ENCODE measurements around the gene MAN1B1. TPM values are rescaled to one million over a fixed set of nuclear protein-coding genes. Genes with fewer than 3 reads are reported as not detected.

MAN1B1 gene
- total and polyA plus RNA-seq, 4 donors: 38.3 to 81.3 (median 62.3) TPM

GRCh38 chr9:137084526-137084925, 2.3 kb upstream of the MAN1B1 start:
- H3K9me3 ChIP-seq (ENCODE audit: control insufficient read depth, insufficient read depth, low read length): no peaks in the 10 kb centered on the region
- DNase-seq (ENCODE audit: low read depth in 4 of 6, low spot score in 6 of 6): no peak
- peaks cover 21% of the 10 kb centered on the region for H3K4me1 ChIP-seq (ENCODE audit: control insufficient read depth, insufficient read depth, low read length)
- H3K27ac ChIP-seq (ENCODE audit: low read depth, low read length): no peak overlapping the region
- peaks cover 28% of the 10 kb centered on the region for H3K36me3 ChIP-seq (ENCODE audit: control insufficient read depth, insufficient read depth, low read length)
- no peak overlapping the region for H3K4me3 ChIP-seq (ENCODE audit: low read depth, low read length)
- WGBS (ENCODE audit: insufficient coverage): 97% methylated on average over 6 of the region's 9 CpGs
- H3K27me3 ChIP-seq (ENCODE audit: control insufficient read depth, insufficient read depth, low read length): peaks cover 30% of the 10 kb centered on the region

DNA sequence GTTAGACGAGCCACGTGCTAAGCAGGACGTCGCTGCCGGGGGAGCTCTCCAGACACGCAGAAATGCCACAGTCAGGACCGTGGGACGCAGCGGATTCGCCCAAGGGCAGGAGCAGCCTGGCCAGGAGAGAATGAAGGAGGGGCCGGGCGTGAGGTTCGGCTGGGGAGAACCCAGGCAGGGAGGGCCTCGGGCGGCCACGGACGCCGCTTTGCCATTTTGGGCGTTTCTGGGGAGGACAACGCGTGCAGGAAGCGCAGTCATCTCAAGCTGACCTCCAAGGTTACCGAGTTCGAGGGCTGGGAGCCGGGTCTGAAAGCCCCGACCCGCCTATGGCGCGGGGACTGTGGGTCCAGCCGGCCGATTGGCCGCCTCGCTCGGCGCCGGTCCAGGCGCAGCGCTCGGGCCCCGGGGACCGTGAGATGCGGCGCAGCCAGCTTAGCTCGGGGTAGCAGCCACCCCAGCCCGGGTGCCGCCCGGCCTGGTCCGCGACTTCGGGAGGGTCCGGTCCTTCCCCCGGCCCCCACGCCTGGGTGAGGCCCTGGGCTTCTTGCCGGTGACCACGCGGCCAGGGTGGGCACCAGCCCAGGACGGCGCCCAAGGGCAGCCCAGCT, 760 bp upstream of the MAN1B1 start:
- peak overlapping the region; percentile 89 for H3K27ac ChIP-seq (ENCODE audit: low read depth, low read length)
- 2% methylated on average over 57 of the region's 58 CpGs for WGBS (ENCODE audit: insufficient coverage)
- H3K27me3 ChIP-seq (ENCODE audit: control insufficient read depth, insufficient read depth, low read length): peaks cover 15% of the 10 kb centered on the region
- peak in 2 of 6 donors; percentile 23 to 33 for DNase-seq (ENCODE audit: low read depth in 4 of 6, low spot score in 6 of 6)
- H3K4me1 ChIP-seq (ENCODE audit: control insufficient read depth, insufficient read depth, low read length): peaks cover 24% of the 10 kb centered on the region
- peak overlapping the region; percentile 80 for H3K4me3 ChIP-seq (ENCODE audit: low read depth, low read length)
- no peaks in the 10 kb centered on the region for H3K9me3 ChIP-seq (ENCODE audit: control insufficient read depth, insufficient read depth, low read length)
- peaks cover 32% of the 10 kb centered on the region for H3K36me3 ChIP-seq (ENCODE audit: control insufficient read depth, insufficient read depth, low read length)

DNA sequence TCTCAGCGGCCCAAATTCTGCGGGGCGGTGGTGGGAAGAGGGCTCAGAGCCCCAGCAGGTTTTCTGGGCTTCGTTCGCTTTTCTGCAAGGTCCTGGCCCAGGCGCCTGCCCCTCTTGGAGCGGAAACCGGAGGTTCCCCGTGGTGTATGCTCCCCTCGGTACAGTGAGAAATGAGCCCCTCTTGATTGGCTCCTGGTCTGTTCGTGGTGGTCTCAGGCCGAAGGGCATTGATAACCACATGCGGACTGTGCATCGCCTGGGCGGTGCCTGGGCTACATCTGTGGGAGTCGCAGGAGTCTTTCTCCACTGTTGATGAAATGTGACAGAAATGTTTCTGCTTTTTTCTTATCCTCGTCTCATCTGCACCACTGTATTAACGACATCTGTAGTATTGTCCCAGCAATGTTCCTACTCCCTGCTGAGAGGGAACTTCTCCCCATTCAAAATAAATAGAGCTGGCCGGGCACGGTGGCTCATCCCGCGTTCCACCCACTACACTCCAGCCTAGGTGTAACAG, 682 bp downstream of the MAN1B1 start:
- Histone ChIP-seq H3K27ac (ENCODE audit: low read depth, low read length) (peak overlapping the region; percentile 89), H3K4me3 (ENCODE audit: low read depth, low read length) (peak overlapping the region; percentile 80), H3K9me3 (ENCODE audit: control insufficient read depth, insufficient read depth, low read length) (no peaks in the 10 kb centered on the region), H3K36me3 (ENCODE audit: control insufficient read depth, insufficient read depth, low read length) (peaks cover 38% of the 10 kb centered on the region), H3K27me3 (ENCODE audit: control insufficient read depth, insufficient read depth, low read length) (peaks cover 7% of the 10 kb centered on the region), H3K4me1 (ENCODE audit: control insufficient read depth, insufficient read depth, low read length) (peaks cover 24% of the 10 kb centered on the region)
- peak in 1 of 6 donors; percentile 10 for DNase-seq (ENCODE audit: low read depth in 4 of 6, low spot score in 6 of 6)
- 6% methylated on average over 20 of the region's 22 CpGs for WGBS (ENCODE audit: insufficient coverage)

DNA sequence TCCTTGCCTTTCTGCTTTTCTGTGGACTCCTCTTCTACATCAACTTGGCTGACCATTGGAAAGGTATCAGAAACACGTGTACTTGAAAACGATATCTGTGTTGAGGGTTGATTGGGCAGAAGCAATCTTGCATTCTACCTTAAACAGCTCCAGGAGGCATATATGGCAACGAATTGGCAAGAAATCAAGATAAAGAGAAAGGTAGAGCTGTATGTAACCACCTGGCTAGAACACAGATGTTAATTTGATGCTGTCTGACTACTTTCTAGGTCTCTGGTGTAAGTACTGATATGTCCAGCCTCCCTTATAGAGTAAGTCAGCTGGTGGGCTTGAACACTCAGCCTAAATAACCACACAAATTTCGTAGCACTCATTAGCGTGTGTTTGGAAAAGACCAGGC, 1.3 kb downstream of the MAN1B1 start:
- no peak for DNase-seq (ENCODE audit: low read depth in 4 of 6, low spot score in 6 of 6)
- H3K27ac ChIP-seq (ENCODE audit: low read depth, low read length): no peak overlapping the region
- WGBS (ENCODE audit: insufficient coverage): no CpG with 5 or more reads among the region's 5 CpGs
- H3K4me3 ChIP-seq (ENCODE audit: low read depth, low read length): no peak overlapping the region
- peaks cover 34% of the 10 kb centered on the region for H3K36me3 ChIP-seq (ENCODE audit: control insufficient read depth, insufficient read depth, low read length)
- no peaks in the 10 kb centered on the region for H3K9me3 ChIP-seq (ENCODE audit: control insufficient read depth, insufficient read depth, low read length)
- peaks cover 24% of the 10 kb centered on the region for H3K4me1 ChIP-seq (ENCODE audit: control insufficient read depth, insufficient read depth, low read length)
- H3K27me3 ChIP-seq (ENCODE audit: control insufficient read depth, insufficient read depth, low read length): peaks cover 2% of the 10 kb centered on the region

DNA sequence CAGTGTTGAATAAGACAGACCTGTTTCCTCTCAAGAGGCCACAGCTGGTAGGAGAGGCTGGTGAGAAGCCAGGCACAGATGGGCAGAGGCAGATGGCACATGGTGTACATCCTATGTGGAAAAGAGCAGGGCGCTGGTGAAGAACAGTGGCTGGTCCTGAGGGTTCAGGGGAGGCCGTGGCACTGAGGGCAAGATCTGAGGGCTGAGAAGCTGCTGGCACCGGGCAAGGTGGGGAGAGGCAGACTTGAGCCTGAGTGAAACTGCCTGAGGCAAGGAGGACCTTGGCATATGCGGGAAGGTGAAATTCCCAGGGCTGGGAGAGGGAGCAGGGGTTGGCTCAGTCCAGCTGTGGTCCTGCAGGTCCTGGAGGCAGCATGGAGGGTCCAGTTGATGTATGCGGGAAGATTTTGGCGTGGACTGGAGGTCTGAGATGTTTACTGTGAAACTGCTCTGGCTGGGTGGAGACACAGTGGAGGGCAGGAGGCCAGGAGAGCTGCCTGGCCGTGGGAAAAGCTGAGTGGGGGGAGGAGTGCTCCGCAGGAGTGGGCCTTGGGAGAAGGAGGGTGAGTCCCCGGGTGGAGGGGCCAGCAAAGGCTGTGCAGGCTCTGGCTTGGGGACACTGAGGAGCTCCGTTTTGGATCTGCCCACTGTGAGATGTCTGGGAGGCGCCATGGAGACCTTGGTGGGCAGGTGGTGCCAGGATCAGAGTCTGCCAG, 2.6 kb downstream of the MAN1B1 start:
- H3K4me3 ChIP-seq (ENCODE audit: low read depth, low read length): no peak overlapping the region
- peaks cover 42% of the 10 kb centered on the region for H3K36me3 ChIP-seq (ENCODE audit: control insufficient read depth, insufficient read depth, low read length)
- H3K27me3 ChIP-seq (ENCODE audit: control insufficient read depth, insufficient read depth, low read length): no peaks in the 10 kb centered on the region
- no peak for DNase-seq (ENCODE audit: low read depth in 4 of 6, low spot score in 6 of 6)
- no peak overlapping the region for H3K27ac ChIP-seq (ENCODE audit: low read depth, low read length)
- no peaks in the 10 kb centered on the region for H3K9me3 ChIP-seq (ENCODE audit: control insufficient read depth, insufficient read depth, low read length)
- 82% methylated on average over 11 of the region's 11 CpGs for WGBS (ENCODE audit: insufficient coverage)
- H3K4me1 ChIP-seq (ENCODE audit: control insufficient read depth, insufficient read depth, low read length): peaks cover 24% of the 10 kb centered on the region

DNA sequence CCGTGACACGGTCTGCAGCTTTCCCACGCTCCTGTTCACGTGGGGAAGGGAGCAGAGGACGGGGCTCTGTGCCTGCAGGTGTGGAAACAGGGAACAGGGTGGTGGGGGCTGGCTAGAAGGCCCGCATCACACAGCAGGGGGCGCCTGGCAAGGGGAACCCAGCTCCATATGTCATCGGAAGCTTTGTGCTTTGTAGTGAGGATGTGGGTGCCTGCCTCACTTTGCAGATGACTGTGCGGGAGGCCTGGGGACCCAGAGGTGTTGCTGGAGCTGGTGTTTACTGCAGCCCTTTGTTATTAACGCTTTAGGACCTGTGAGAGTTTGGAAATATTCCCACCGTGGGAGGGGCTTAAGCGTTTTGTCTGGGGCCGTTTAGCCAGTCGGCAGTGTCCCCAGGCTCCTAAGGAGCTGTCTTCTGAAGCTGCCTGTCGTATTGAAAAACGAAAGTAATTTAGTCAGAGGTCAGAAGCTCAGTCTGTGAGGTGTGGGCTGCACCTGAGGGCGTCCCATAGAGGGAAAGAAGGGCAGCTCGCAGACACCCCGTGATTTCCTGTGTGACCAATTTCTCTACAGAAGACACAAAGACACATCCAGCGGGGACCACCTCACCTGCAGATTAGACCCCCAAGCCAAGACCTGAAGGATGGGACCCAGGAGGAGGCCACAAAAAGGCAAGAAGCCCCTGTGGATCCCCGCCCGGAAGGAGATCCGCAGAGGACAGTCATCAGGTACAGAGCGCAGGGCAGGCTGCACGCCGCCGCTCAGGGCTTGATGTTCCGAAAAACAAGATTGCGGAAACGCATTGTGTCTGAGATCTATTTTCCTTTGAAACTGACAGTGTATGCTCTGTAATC, 9.1 kb downstream of the MAN1B1 start:
- H3K4me3 ChIP-seq (ENCODE audit: low read depth, low read length): no peak overlapping the region
- 79% methylated on average over 29 of the region's 30 CpGs for WGBS (ENCODE audit: insufficient coverage)
- DNase-seq (ENCODE audit: low read depth in 4 of 6, low spot score in 6 of 6): no peak
- no peaks in the 10 kb centered on the region for H3K27me3 ChIP-seq (ENCODE audit: control insufficient read depth, insufficient read depth, low read length)
- H3K4me1 ChIP-seq (ENCODE audit: control insufficient read depth, insufficient read depth, low read length): no peaks in the 10 kb centered on the region
- H3K27ac ChIP-seq (ENCODE audit: low read depth, low read length): no peak overlapping the region
- H3K9me3 ChIP-seq (ENCODE audit: control insufficient read depth, insufficient read depth, low read length): no peaks in the 10 kb centered on the region
- peaks cover 78% of the 10 kb centered on the region for H3K36me3 ChIP-seq (ENCODE audit: control insufficient read depth, insufficient read depth, low read length)

- H3K27ac ChIP-seq (ENCODE audit: low read depth, low read length): no peak overlapping the region
- no peak overlapping the region for H3K4me3 ChIP-seq (ENCODE audit: low read depth, low read length)
- no peak for DNase-seq (ENCODE audit: low read depth in 4 of 6, low spot score in 6 of 6)
- peaks cover 79% of the 10 kb centered on the region for H3K36me3 ChIP-seq (ENCODE audit: control insufficient read depth, insufficient read depth, low read length)
- 97% methylated on average over 31 of the region's 31 CpGs for WGBS (ENCODE audit: insufficient coverage)
- H3K27me3 ChIP-seq (ENCODE audit: control insufficient read depth, insufficient read depth, low read length): no peaks in the 10 kb centered on the region
- H3K4me1 ChIP-seq (ENCODE audit: control insufficient read depth, insufficient read depth, low read length): no peaks in the 10 kb centered on the region
- no peaks in the 10 kb centered on the region for H3K9me3 ChIP-seq (ENCODE audit: control insufficient read depth, insufficient read depth, low read length)
These were observed 10.2 kb downstream of the MAN1B1 start for GRCh38 chr9:137096785-137097546.

DNA sequence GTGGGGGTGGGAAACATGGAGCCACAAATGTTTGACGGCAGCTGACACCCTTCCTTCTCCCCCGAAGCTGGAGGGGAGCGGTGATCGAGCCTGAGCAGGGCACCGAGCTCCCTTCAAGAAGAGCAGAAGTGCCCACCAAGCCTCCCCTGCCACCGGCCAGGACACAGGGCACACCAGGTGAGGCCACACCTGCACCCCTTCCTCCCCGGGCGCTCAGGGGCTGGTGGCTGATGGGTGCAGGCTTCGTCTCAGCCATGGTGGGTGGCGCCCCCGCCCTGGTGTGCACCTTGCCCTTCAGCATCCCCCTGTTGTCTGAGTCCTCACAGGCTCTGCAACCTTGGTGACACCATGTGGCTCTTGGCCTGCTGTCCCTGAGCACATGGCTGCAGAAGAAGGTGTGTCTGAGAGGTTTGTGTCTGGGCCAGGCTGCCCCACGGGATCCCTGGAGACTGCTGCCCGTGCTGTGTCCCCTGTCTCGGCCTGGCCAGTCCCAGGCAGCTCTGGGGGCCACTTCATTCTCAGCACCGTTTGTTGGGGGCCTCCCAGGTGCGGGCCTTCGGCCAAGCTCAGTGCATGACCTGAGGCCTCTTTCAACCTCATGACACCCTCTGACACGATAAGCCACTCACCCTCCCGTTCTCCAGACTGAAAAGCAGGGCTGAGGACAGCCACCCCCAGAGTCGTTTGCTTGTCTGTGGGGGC, 11.1 kb downstream of the MAN1B1 start:
- DNase-seq (ENCODE audit: low read depth in 4 of 6, low spot score in 6 of 6): no peak
- H3K27ac ChIP-seq (ENCODE audit: low read depth, low read length): no peak overlapping the region
- 95% methylated on average over 17 of the region's 20 CpGs for WGBS (ENCODE audit: insufficient coverage)
- H3K4me3 ChIP-seq (ENCODE audit: low read depth, low read length): no peak overlapping the region
- H3K9me3 ChIP-seq (ENCODE audit: control insufficient read depth, insufficient read depth, low read length): no peaks in the 10 kb centered on the region
- H3K27me3 ChIP-seq (ENCODE audit: control insufficient read depth, insufficient read depth, low read length): no peaks in the 10 kb centered on the region
- H3K4me1 ChIP-seq (ENCODE audit: control insufficient read depth, insufficient read depth, low read length): no peaks in the 10 kb centered on the region
- H3K36me3 ChIP-seq (ENCODE audit: control insufficient read depth, insufficient read depth, low read length): peaks cover 86% of the 10 kb centered on the region
